Duodenal mucosa (tissue), 2 donors: ENCODE results near the gene ANKRD10.

Experiments
- H3K27ac ChIP-seq: one replicate; pipeline ENCODE4 v1.7.0; 2013; ENCODE audit warnings: low read depth, low read length
- H3K27me3 ChIP-seq, 2 donors: one replicate each; pipeline ENCODE4 v1.7.0; 2013; ENCODE audit warnings: low read length in 2 of 2, control low read depth in 1 of 2; ENCODE audit not compliant: insufficient read depth in 2 of 2, control insufficient read depth in 1 of 2
- H3K36me3 ChIP-seq, 2 donors: one replicate each; pipeline ENCODE4 v1.7.0; 2013; ENCODE audit warnings: low read length in 2 of 2, control low read depth in 1 of 2; ENCODE audit not compliant: insufficient read depth in 2 of 2, control insufficient read depth in 1 of 2
- H3K4me1 ChIP-seq, 2 donors: one replicate each; pipeline ENCODE4 v1.7.0; 2013; ENCODE audit warnings: low read length in 2 of 2, control low read depth in 1 of 2; ENCODE audit not compliant: insufficient read depth in 2 of 2, control insufficient read depth in 1 of 2
- H3K4me3 ChIP-seq, 2 donors: one replicate each; pipeline ENCODE4 v1.7.0; 2013; ENCODE audit warnings: low read length in 2 of 2, low read depth in 1 of 2
- H3K9ac ChIP-seq, 2 donors: one replicate each; pipeline ENCODE4 v1.7.0; 2013; ENCODE audit warnings: low read length in 2 of 2, low read depth in 1 of 2
- H3K9me3 ChIP-seq, 2 donors: one replicate each; pipeline ENCODE4 v1.7.0; 2013; ENCODE audit warnings: low read length in 2 of 2, control low read depth in 1 of 2; ENCODE audit not compliant: control insufficient read depth in 1 of 2

ANKRD10 gene

DNA sequence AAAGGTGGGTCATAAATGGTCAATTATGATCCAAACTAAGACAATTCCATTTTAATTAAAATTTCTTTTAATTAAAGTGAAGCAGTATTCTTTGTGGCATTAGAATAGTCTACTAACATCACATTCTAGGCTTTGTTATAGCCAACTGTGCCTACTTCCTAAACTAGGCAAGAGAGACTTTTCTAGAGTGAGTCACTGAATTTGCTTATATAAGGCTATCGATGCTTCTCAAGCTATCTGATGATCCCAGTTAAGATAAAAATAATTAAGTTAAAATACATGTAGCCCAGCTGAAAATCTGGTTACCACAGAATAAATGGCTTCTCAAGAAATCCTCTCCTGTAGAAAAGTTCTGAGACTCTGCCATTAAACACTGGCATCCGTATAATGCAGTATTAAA is 12.5 kb downstream of the ANKRD10 start:
- H3K4me3 ChIP-seq = no peak overlapping the region
- H3K27ac ChIP-seq = no peak overlapping the region
- H3K9me3 ChIP-seq = no peaks in the 10 kb centered on the region
- no peaks in the 10 kb centered on the region for H3K27me3 ChIP-seq
- H3K4me1 ChIP-seq = peaks cover 0 to 6% of the 10 kb centered on the region in 2 donors
- no peak overlapping the region for H3K9ac ChIP-seq
- peaks cover 15 to 41% of the 10 kb centered on the region in 2 donors for H3K36me3 ChIP-seq

DNA sequence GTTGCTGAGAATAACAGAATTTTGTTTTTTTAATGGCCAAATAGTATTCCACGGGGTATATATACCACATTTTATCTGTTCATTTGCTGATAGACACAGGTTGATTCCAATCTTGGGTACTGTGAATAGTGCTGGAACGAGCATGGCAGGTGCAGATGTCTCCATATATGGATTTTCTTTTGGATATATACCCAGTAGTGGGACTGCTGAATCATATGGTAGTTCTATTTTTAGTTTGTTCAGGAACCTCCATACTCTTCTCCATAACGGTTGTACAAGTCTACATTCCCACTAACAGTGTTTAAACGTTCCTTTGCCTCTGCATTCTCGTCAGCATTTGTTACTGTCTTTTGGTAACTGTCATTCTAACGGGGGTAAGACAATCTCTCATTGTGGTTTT is 17.3 kb downstream of the ANKRD10 start:
- Histone ChIP-seq H3K27me3 (no peaks in the 10 kb centered on the region), H3K36me3 (peaks cover 19 to 30% of the 10 kb centered on the region in 2 donors), H3K27ac (no peak overlapping the region)

DNA sequence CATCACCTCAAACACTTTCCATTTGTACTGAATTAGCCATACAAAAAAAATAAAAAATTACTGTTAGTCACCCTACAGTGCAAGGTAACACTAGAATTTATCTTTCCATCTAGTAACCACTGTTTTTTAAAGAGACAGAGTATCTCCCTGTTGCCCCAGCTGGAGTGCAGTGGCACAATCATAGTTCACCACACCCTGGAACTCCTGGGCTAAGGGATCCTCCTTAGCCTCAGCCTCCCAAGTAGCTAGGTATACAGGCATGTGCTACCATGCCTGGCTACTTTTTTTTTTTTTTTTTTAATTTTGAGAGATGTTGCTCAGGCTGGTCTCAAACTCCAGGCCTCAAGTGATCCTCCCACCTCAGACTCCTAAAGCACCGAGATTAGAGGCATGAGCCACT is 17.9 kb downstream of the ANKRD10 start:
- Histone ChIP-seq H3K9me3 (no peaks in the 10 kb centered on the region), H3K27me3 (no peaks in the 10 kb centered on the region), H3K27ac (no peak overlapping the region), H3K4me3 (no peak overlapping the region), H3K36me3 (peaks cover 19 to 32% of the 10 kb centered on the region in 2 donors), H3K4me1 (no peaks in the 10 kb centered on the region), H3K9ac (no peak overlapping the region)

More for the DNA sequence above, 17.3 kb downstream of the ANKRD10 start:
- Histone ChIP-seq H3K9ac (no peak overlapping the region), H3K4me1 (no peaks in the 10 kb centered on the region), H3K9me3 (no peaks in the 10 kb centered on the region), H3K4me3 (no peak overlapping the region)

DNA sequence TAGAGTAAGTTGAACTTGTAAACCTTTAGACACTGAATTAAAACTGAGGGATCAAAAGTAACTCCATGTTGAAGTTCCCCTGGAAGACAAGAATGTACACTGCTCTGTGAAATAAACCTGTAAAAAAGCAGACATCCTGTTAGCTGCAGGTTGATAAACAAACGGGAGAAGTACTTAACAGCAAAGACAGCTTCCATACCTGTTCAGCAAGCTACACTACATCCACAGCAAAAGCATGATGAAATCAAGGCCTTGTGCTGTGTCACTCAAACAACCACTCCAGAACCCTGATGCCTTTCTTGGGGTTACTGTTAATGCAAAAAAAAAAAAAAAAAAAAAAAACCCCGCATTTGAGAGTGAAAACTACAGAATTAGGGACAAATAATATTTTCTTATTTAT is 20.8 kb downstream of the ANKRD10 start:
- no peaks in the 10 kb centered on the region for H3K4me1 ChIP-seq
- peaks cover 19 to 24% of the 10 kb centered on the region in 2 donors for H3K36me3 ChIP-seq

DNA sequence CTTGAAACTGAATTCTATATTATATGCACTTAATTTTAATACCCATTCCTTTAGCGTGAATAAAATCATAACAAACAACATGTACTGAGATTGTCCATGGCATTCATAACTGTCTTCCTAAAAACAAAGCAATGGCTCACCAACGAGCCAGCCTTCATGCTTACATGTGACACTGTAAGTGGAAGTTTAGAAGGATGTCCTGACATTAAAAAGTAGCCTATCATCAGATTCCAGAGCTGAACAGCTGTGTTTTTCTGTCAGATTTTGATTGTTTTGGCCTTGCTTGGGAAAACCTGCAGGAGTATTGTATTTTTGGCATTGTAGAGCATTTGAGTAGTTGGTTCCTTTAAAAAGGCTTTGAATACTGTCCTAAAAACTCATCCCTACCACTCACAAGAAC is 21.3 kb downstream of the ANKRD10 start:
- Histone ChIP-seq H3K9me3 (no peaks in the 10 kb centered on the region), H3K4me1 (no peaks in the 10 kb centered on the region), H3K4me3 (no peak overlapping the region), H3K36me3 (peaks cover 19 to 22% of the 10 kb centered on the region in 2 donors), H3K27ac (no peak overlapping the region), H3K9ac (no peak overlapping the region), H3K27me3 (no peaks in the 10 kb centered on the region)

More for the DNA sequence above, 20.8 kb downstream of the ANKRD10 start:
- Histone ChIP-seq H3K9ac (no peak overlapping the region), H3K27me3 (no peaks in the 10 kb centered on the region), H3K4me3 (no peak overlapping the region), H3K9me3 (no peaks in the 10 kb centered on the region), H3K27ac (no peak overlapping the region)

DNA sequence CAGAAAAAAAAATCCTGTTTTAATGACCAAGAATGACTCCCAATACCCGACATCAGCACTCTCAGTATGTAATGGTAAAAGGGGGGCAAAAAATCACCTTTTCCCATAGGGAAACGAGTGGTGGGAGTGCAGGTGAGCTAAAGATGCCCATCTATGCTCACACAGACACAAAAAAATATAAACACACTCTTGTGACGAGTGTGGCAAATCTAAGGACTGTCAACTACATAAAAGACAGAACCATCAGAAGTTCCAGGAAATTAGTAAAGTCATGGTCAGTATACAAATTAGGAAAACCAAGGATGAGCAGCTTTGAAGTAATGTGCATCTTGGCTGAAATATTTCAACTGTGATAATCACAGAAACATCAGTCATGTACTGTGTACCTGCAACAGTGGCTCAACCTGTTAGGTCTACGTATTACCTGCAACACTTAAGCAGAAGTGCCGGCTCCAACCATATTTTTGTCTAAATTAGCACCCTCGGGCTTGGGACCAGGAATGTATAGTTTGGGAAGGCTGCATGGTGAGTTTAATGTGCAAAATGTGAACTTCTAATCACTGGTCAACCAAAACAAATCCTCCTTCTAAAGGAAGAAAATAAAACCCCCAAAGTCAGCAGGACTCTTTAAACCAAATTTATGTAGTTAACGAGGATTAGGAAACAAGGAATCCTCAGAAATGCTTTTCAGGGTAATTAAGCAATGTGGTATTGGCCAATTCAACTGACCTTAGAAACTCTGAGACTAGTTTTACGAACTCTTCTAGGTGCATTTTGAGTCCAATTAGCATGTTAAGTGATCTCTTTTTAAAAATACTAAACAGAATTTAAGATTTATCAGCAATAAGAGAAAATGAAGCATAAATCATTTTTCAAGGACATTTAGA is 24.3 kb downstream of the ANKRD10 start:
- Histone ChIP-seq H3K9ac (no peak overlapping the region), H3K4me3 (no peak overlapping the region), H3K36me3 (peaks cover 16 to 19% of the 10 kb centered on the region in 2 donors), H3K27ac (no peak overlapping the region), H3K27me3 (no peaks in the 10 kb centered on the region), H3K4me1 (no peaks in the 10 kb centered on the region), H3K9me3 (no peaks in the 10 kb centered on the region)

DNA sequence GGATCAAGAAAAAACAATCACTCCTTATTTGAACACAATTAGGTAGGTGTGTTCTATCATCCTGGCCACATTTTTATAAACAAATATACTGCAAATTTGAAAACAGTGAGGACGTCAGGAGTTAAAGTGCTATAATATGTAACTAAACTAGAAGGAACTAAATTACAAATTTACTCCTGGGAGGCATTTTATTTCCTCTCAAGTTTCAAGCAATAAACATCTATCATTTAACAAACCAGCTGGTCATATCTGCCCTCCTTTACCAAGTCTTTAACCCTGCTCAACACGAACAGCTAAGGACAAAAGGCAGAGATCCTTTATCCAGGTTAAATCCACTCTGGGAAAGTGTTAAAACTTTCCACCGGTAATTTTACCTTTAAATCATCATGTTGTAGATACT is 26.5 kb downstream of the ANKRD10 start:
- no peak overlapping the region for H3K4me3 ChIP-seq
- H3K36me3 ChIP-seq = peaks cover 9 to 11% of the 10 kb centered on the region in 2 donors
- no peaks in the 10 kb centered on the region for H3K9me3 ChIP-seq
- H3K27ac ChIP-seq = no peak overlapping the region
- H3K4me1 ChIP-seq = no peaks in the 10 kb centered on the region
- no peak overlapping the region for H3K9ac ChIP-seq
- no peaks in the 10 kb centered on the region for H3K27me3 ChIP-seq

DNA sequence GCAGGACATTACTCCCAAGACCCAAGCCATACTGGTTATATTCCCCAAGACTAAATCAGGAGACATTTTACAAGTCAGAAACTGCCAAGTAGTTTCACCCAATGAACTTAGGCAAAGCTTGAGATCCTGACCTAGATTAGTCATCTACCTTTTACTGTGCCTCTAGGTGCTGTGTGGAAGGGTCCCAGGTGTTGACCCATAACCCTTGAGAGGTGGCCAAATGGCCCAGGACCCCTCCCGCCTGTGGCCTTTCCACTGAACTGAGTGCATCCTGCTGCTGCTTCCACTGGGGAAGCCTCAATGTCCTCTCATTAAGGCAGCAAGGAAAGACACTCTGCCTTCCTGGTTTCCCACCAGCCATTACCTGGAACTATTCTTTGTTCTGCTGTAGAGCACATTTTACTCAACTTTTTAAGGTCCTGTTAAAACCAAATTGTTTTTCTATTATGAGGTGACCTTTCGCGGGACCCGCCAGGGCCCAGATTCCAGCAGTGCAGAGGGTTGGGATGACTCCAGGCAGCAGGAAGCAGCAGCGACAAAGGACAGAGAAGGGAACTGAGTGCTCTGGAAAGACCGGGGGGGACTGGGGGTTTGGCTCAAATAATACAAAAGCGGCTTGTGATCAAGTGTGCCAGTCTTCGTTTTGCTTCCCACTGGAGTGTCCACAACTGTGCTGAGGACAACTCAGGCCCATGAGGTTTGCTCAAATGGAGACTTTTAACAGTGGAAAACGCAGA is 27.1 kb downstream of the ANKRD10 start:
- Histone ChIP-seq H3K9me3 (no peaks in the 10 kb centered on the region), H3K9ac (no peak overlapping the region), H3K27me3 (no peaks in the 10 kb centered on the region), H3K36me3 (peaks cover 4 to 5% of the 10 kb centered on the region in 2 donors), H3K4me3 (no peak overlapping the region), H3K27ac (no peak overlapping the region), H3K4me1 (no peaks in the 10 kb centered on the region)

DNA sequence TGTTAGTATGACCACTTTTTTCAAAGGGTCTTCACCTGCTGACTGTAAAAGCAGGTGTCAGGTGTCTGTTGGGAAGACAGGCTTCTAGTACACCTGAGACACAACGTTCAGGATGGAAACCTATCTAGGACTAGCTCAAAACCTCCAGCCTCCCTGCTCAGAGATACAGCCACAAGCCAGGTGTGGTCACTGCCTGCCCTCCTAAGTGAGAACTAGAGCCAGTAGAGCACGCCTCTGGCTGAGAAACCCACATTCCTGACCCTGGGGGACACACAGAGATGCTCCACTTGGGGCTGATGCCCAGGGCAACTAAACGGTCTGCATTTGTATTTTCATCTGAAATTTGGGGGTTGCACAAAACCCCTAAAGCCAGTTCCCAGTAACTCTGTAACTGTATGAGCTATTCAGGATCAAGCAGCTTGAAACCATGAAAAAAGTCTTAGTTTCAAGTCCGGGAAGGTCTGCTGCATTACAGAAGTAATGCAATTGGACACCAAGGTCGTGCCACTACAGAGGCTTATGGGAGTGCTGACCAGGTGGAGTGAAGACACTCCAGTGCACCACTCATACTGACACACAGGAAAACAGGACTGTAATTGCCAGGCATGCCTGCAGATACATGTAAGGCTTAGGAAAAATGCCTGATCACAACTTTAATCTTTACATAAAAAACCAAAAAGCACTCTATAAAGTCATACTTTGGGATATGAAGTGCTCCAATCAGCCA is 27.8 kb downstream of the ANKRD10 start:
- H3K4me3 ChIP-seq = no peak overlapping the region
- no peaks in the 10 kb centered on the region for H3K9me3 ChIP-seq
- H3K27me3 ChIP-seq = no peaks in the 10 kb centered on the region
- H3K36me3 ChIP-seq = peaks cover 0 to 3% of the 10 kb centered on the region in 2 donors
- no peaks in the 10 kb centered on the region for H3K4me1 ChIP-seq
- H3K27ac ChIP-seq = no peak overlapping the region
- H3K9ac ChIP-seq = no peak overlapping the region
